GM23338 (cell line): ENCODE measurements around the gene ORC3. TPM values are rescaled to one million over a fixed set of nuclear protein-coding genes. Genes with fewer than 3 reads are reported as not detected.

Experiments
- ATAC-seq: fragments of 200-7000 bp; cut with Tn5 transposase; 3 replicates; pipeline ENCODE4 v1.9.1; 2020
- DNase-seq: peaks from one replicate; pipeline ENCODE4 v3.0.0-alpha.2; 2015; ENCODE audit warnings: low spot score
- H2AFZ ChIP-seq: fragments of 200-600 bp; sonication (generic); 2 replicates; pipeline ENCODE4 v1.8.0; 2016; ENCODE audit warnings: antibody characterized with exemption, mild to moderate bottlenecking, moderate library complexity
- H3F3A ChIP-seq: fragments of 200-600 bp; sonication (generic); replicated peaks from 2 replicates; pipeline ENCODE4 v1.8.0; 2017; ENCODE audit warnings: antibody characterized with exemption, mixed run types, low read depth
- H3K27ac ChIP-seq: fragments of 200-600 bp; sonication (generic); 2 replicates; pipeline ENCODE4 v1.6.1; 2016; ENCODE audit warnings: low read depth
- H3K27me3 ChIP-seq: fragments of 200-600 bp; sonication (generic); 2 replicates; pipeline ENCODE4 v1.8.0; 2016; ENCODE audit warnings: mild to moderate bottlenecking, mixed run types, moderate library complexity; ENCODE audit not compliant: insufficient read depth
- H3K36me3 ChIP-seq: fragments of 200-600 bp; sonication (generic); 2 replicates; pipeline ENCODE4 v1.8.0; 2016; ENCODE audit warnings: mild to moderate bottlenecking; ENCODE audit not compliant: insufficient read depth
- H3K4me1 ChIP-seq: fragments of 200-600 bp; sonication (generic); 2 replicates; pipeline ENCODE4 v1.8.0; 2016; ENCODE audit warnings: mild to moderate bottlenecking, moderate library complexity; ENCODE audit not compliant: insufficient read depth
- H3K4me2 ChIP-seq: fragments of 200-600 bp; sonication (generic); 2 replicates; pipeline ENCODE4 v1.7.1; 2017; ENCODE audit warnings: mixed run types
- H3K4me3 ChIP-seq: fragments of 200-600 bp; sonication (generic); 2 replicates; pipeline ENCODE4 v1.6.1; 2016; ENCODE audit warnings: mixed run types
- H3K79me2 ChIP-seq: fragments of 200-600 bp; sonication (generic); replicated peaks from 2 replicates; pipeline ENCODE4 v1.8.0; 2017; ENCODE audit warnings: mild to moderate bottlenecking; ENCODE audit not compliant: insufficient read depth
- H3K9me2 ChIP-seq: fragments of 200-600 bp; sonication (generic); 2 replicates; pipeline ENCODE4 v1.8.0; 2017; ENCODE audit not compliant: insufficient read depth
- H4K20me1 ChIP-seq: fragments of 200-600 bp; sonication (generic); replicated peaks from 2 replicates; pipeline ENCODE4 v1.8.0; 2017; ENCODE audit warnings: mild to moderate bottlenecking; ENCODE audit not compliant: insufficient read depth
- H3K27ac Mint-ChIP-seq: 2 replicates; pipeline ENCODE4 v1.8.0; 2020; ENCODE audit warnings: inconsistent platforms, mild to moderate bottlenecking, moderate library complexity, mixed read lengths
- H3K27me3 Mint-ChIP-seq: 3 replicates; pipeline ENCODE4 v1.8.0; 2022; ENCODE audit warnings: low read depth, mild to moderate bottlenecking, moderate library complexity, mixed read lengths, inconsistent platforms; ENCODE audit not compliant: insufficient read depth, poor library complexity
- H3K36me3 Mint-ChIP-seq: 3 replicates; pipeline ENCODE4 v1.8.0; 2021; ENCODE audit warnings: low read depth, mild to moderate bottlenecking, inconsistent platforms, moderate library complexity, mixed read lengths
- H3K4me1 Mint-ChIP-seq: 3 replicates; pipeline ENCODE4 v1.8.0; 2020; ENCODE audit warnings: mild to moderate bottlenecking, inconsistent platforms, mixed read lengths
- H3K4me3 Mint-ChIP-seq: 3 replicates; pipeline ENCODE4 v1.8.0; 2021; ENCODE audit warnings: moderate library complexity, mild to moderate bottlenecking, inconsistent platforms, mixed read lengths
- H3K9me3 Mint-ChIP-seq: 3 replicates; pipeline ENCODE4 v1.8.0; 2020; ENCODE audit warnings: moderate library complexity, mild to moderate bottlenecking, inconsistent platforms, mixed read lengths
- EZH2 ChIP-seq: fragments of 200-600 bp; sonication (generic); IDR thresholded peaks from one replicate; pipeline ENCODE4 v1.8.0; 2017; ENCODE audit warnings: antibody characterized with exemption, mild to moderate bottlenecking, low read depth; ENCODE audit not compliant: unreplicated experiment
- EZH2phosphoT487 ChIP-seq: fragments of 200-600 bp; sonication (generic); IDR thresholded peaks from one replicate; pipeline ENCODE4 v1.8.1; 2018; ENCODE audit warnings: antibody characterized with exemption; ENCODE audit not compliant: unreplicated experiment
- JUNB ChIP-seq: IDR thresholded peaks from one replicate; pipeline ENCODE4 v1.6.1; 2016; ENCODE audit warnings: antibody characterized with exemption; ENCODE audit not compliant: unreplicated experiment
- NANOG ChIP-seq: IDR thresholded peaks from 2 replicates; pipeline ENCODE4 v1.6.1; 2016; ENCODE audit warnings: antibody characterized with exemption, borderline replicate concordance
- POLR2AphosphoS5 ChIP-seq: IDR thresholded peaks from 2 replicates; pipeline ENCODE4 v1.6.1; 2016; ENCODE audit warnings: antibody characterized with exemption, low read depth
- ZNF114 ChIP-seq: fragments of 250-450 bp; sonication (Bioruptor Pico); IDR thresholded peaks from 2 replicates; pipeline ENCODE4 v1.5.0; 2020; ENCODE audit warnings: mild to moderate bottlenecking, moderate library complexity
- ZNF331 ChIP-seq: fragments of 250-450 bp; sonication (Bioruptor Pico); IDR thresholded peaks from 2 replicates; pipeline ENCODE4 v1.5.0; 2020; ENCODE audit warnings: low read depth, mild to moderate bottlenecking, moderate library complexity
- polyA plus RNA-seq: library from polyadenylated mRNA; unstranded; fragments of >200 nt; fragmentation: Nextera tagmentation; extraction: Ambion mirVana; gene quantifications from 2 replicates; pipeline ENCODE4 v1.2.1, GENCODE V29; 2016
- total RNA-seq: library from RNA; depleted of rRNA; stranded (reverse); fragments of >200 nt; shearing (Covaris generic); gene quantifications from 2 replicates; pipeline ENCODE4 v1.2.3, GENCODE V29; 2014
- TF ChIP-seq, protein P1 (sequence below): IDR thresholded peaks from 2 replicates; pipeline ENCODE4 v1.6.1; 2016; ENCODE audit warnings: antibody characterized with exemption
- TF ChIP-seq, protein P2 (sequence below), 2 experiments: fragments of 200-600 bp in 1 of 2; sonication (generic) in 1 of 2; conservative IDR thresholded peaks; 2 replicates each; pipeline versions ENCODE4 v1.5.1 to v1.6.1; 2016 to 2017; ENCODE audit warnings: antibody characterized with exemption in 2 of 2, low read depth in 2 of 2, mild to moderate bottlenecking in 2 of 2, moderate library complexity in 1 of 2
- TF ChIP-seq, protein P3 (sequence below): IDR thresholded peaks from one replicate; pipeline ENCODE4 v1.6.1; 2018; ENCODE audit warnings: antibody characterized with exemption; ENCODE audit not compliant: unreplicated experiment

Gene ORC3
- total and polyA plus RNA-seq, 2 experiments from 2014 or later, result 53.1 to 78.4 TPM

DNA sequence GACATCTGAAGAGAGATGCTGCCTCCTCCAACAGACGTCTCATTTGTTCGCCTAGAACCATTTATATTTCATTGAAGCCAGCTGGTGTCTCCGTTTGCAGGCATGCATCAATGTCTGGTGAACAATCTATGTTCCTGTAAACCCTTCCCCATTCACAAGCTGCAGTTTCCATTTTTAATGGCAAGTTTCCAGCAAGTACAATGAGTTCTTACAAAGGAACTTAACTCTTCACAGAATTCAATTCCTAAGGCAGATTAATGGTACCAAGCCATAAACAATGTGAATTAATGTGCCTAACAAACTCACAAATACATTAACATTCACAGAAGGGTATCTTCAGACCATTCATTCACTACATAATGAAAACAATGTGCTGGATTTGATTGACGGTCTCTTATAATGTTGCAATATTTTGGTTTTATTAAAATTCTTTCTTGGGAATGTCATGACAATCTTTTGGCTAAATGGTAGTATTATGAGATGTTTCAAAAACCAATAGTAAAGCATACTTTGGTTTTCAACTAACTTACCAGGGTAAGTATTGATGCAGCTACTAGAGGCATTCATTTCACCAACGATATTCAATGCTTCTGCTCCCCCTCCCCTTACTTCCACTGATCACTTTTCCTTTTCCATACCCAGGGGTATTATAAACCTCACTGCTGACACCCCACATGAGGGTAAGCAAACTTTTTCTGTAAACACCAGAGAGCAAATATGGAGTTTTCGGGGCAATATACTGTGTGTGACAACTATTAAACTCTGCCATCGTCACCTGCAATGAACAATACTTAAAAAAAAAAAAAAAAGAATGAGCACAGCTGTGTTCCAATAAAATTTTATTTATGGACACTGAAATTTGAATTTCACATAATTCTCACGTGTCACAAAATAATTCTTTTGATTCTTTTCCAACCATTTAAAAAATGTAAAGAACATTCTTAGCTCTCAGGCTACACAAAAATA, 107.9 kb downstream of the ORC3 start:
- peak overlapping the region; percentile 50 for H3K27ac Mint-ChIP-seq
- Histone ChIP-seq H2AFZ (no peak overlapping the region), H3K4me2 (peak overlapping the region; percentile 89), H4K20me1 (peaks cover 59% of the 10 kb centered on the region), H3F3A (no peaks in the 10 kb centered on the region; the same call in 1 of the 2 replicates), H3K4me1 (peaks cover 40% of the 10 kb centered on the region), H3K79me2 (peaks cover 92% of the 10 kb centered on the region), H3K27me3 (no peaks in the 10 kb centered on the region), H3K9me2 (no peaks in the 10 kb centered on the region), H3K4me3 (peak overlapping the region; percentile 85), H3K36me3 (no peaks in the 10 kb centered on the region), H3K27ac (no peak overlapping the region; the same call in 1 of the 2 replicates)
- H3K4me1 Mint-ChIP-seq, result peaks cover 38% of the 10 kb centered on the region
- H3K9me3 Mint-ChIP-seq, result peaks cover 6% of the 10 kb centered on the region
- no peak for TF ChIP-seq JUNB
- TF ChIP-seq EZH2phosphoT487, result no peak
- TF ChIP-seq EZH2, result no peak
- TF ChIP-seq ZNF114 (CRISPR knock-in tag), result no peak
- TF ChIP-seq, protein P1, sequence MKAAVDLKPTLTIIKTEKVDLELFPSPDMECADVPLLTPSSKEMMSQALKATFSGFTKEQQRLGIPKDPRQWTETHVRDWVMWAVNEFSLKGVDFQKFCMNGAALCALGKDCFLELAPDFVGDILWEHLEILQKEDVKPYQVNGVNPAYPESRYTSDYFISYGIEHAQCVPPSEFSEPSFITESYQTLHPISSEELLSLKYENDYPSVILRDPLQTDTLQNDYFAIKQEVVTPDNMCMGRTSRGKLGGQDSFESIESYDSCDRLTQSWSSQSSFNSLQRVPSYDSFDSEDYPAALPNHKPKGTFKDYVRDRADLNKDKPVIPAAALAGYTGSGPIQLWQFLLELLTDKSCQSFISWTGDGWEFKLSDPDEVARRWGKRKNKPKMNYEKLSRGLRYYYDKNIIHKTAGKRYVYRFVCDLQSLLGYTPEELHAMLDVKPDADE, result no peak
- no peak for TF ChIP-seq ZNF331 (CRISPR knock-in tag)
- peaks cover 18% of the 10 kb centered on the region for H3K36me3 Mint-ChIP-seq
- H3K4me3 Mint-ChIP-seq, result peak overlapping the region; percentile 99
- DNase-seq, result no peak
- ATAC-seq, result no peak
- peaks cover 9% of the 10 kb centered on the region for H3K27me3 Mint-ChIP-seq

DNA sequence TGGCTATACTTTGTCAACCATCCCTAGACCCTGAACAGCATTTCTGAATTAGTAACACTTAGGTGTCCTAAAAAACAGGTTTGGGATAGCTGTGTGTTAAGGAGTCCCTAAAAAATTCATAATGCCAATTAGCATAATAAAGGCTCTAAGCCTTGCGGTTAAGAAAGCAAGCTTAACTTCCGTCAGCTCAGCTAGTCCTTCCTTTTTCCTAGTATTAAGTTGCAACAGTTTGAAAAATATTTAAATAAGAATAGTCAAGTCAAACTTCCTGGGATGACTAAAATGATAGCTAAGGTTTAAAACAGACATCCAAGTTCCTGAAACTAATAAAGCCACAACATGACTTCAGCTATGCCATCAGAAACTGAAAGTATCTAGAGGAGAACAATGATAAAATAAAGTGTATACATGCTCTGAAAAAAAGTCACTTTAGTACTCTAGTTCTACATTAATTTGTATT, 108.6 kb downstream of the ORC3 start:
- H3K4me3 Mint-ChIP-seq, result peak overlapping the region; percentile 99
- Histone ChIP-seq H3K9me2 (no peaks in the 10 kb centered on the region), H4K20me1 (peaks cover 52% of the 10 kb centered on the region), H3K4me2 (peak overlapping the region; percentile 89), H3K36me3 (no peaks in the 10 kb centered on the region), H2AFZ (no peak overlapping the region), H3K4me3 (peak overlapping the region; percentile 85), H3K27ac (peak overlapping the region; percentile 11; the same call in 1 of the 2 replicates), H3K4me1 (peaks cover 40% of the 10 kb centered on the region), H3K27me3 (no peaks in the 10 kb centered on the region), H3F3A (no peaks in the 10 kb centered on the region; the same call in 1 of the 2 replicates), H3K79me2 (peaks cover 84% of the 10 kb centered on the region)
- DNase-seq, result peak; percentile 62
- no peak for ATAC-seq
- peaks cover 18% of the 10 kb centered on the region for H3K36me3 Mint-ChIP-seq
- H3K4me1 Mint-ChIP-seq, result peaks cover 33% of the 10 kb centered on the region
- peaks cover 6% of the 10 kb centered on the region for H3K9me3 Mint-ChIP-seq
- no peak overlapping the region for H3K27ac Mint-ChIP-seq
- peaks cover 9% of the 10 kb centered on the region for H3K27me3 Mint-ChIP-seq
- TF ChIP-seq, protein P1, result peak; percentile 23; the same call in 1 of the 2 replicates
- TF ChIP-seq EZH2, result no peak
- TF ChIP-seq ZNF331 (CRISPR knock-in tag), result no peak
- TF ChIP-seq JUNB, result no peak
- no peak for TF ChIP-seq ZNF114 (CRISPR knock-in tag)
- TF ChIP-seq NANOG, result peak; percentile 69; the same call in 1 of the 2 replicates
- TF ChIP-seq, protein P2, sequence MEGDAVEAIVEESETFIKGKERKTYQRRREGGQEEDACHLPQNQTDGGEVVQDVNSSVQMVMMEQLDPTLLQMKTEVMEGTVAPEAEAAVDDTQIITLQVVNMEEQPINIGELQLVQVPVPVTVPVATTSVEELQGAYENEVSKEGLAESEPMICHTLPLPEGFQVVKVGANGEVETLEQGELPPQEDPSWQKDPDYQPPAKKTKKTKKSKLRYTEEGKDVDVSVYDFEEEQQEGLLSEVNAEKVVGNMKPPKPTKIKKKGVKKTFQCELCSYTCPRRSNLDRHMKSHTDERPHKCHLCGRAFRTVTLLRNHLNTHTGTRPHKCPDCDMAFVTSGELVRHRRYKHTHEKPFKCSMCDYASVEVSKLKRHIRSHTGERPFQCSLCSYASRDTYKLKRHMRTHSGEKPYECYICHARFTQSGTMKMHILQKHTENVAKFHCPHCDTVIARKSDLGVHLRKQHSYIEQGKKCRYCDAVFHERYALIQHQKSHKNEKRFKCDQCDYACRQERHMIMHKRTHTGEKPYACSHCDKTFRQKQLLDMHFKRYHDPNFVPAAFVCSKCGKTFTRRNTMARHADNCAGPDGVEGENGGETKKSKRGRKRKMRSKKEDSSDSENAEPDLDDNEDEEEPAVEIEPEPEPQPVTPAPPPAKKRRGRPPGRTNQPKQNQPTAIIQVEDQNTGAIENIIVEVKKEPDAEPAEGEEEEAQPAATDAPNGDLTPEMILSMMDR (conservative IDR thresholded peaks at IDR 0.05; ENCODE audit: low read depth in 2 of 2), result no peak
- TF ChIP-seq, protein P3, sequence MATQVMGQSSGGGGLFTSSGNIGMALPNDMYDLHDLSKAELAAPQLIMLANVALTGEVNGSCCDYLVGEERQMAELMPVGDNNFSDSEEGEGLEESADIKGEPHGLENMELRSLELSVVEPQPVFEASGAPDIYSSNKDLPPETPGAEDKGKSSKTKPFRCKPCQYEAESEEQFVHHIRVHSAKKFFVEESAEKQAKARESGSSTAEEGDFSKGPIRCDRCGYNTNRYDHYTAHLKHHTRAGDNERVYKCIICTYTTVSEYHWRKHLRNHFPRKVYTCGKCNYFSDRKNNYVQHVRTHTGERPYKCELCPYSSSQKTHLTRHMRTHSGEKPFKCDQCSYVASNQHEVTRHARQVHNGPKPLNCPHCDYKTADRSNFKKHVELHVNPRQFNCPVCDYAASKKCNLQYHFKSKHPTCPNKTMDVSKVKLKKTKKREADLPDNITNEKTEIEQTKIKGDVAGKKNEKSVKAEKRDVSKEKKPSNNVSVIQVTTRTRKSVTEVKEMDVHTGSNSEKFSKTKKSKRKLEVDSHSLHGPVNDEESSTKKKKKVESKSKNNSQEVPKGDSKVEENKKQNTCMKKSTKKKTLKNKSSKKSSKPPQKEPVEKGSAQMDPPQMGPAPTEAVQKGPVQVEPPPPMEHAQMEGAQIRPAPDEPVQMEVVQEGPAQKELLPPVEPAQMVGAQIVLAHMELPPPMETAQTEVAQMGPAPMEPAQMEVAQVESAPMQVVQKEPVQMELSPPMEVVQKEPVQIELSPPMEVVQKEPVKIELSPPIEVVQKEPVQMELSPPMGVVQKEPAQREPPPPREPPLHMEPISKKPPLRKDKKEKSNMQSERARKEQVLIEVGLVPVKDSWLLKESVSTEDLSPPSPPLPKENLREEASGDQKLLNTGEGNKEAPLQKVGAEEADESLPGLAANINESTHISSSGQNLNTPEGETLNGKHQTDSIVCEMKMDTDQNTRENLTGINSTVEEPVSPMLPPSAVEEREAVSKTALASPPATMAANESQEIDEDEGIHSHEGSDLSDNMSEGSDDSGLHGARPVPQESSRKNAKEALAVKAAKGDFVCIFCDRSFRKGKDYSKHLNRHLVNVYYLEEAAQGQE, result no peak
- TF ChIP-seq POLR2AphosphoS5, result no peak
